HL-60 (cell line): ENCODE data around the gene PRKCD.

Experiments used
- DNase-seq, 2 experiments: peaks; one replicate each; pipeline ENCODE4 v3.0.0-alpha.2; 2010 to 2020; ENCODE audit warnings: low read depth in 1 of 2, low spot score in 1 of 2
- H3K27ac ChIP-seq: fragments of 250-450 bp; sonication (Bioruptor Pico); replicated peaks from 2 replicates; pipeline ENCODE4 v1.5.1; 2020; ENCODE audit warnings: mild to moderate bottlenecking, moderate library complexity
- H3K27me3 ChIP-seq: fragments of 250-450 bp; sonication (Bioruptor Pico); 2 replicates; pipeline ENCODE4 v1.5.1; 2021; ENCODE audit warnings: mild to moderate bottlenecking, moderate library complexity; ENCODE audit not compliant: insufficient read depth, poor library complexity, severe bottlenecking
- H3K4me3 ChIP-seq: replicated peaks from 2 replicates; pipeline ENCODE4 v1.5.1; 2011; ENCODE audit warnings: mild to moderate bottlenecking, control low read depth, low read length; ENCODE audit not compliant: insufficient read depth
- CTCF ChIP-seq: IDR thresholded peaks from one replicate; pipeline ENCODE4 v1.5.1; 2011; ENCODE audit warnings: low read length, control low read depth, inconsistent platforms; ENCODE audit not compliant: insufficient read depth
- GABPA ChIP-seq: IDR thresholded peaks from 2 replicates; pipeline ENCODE4 v1.6.1; 2012; ENCODE audit warnings: low read depth
- POLR2AphosphoS5 ChIP-seq: IDR thresholded peaks from 2 replicates; pipeline ENCODE4 v1.6.1; 2012; ENCODE audit warnings: low read depth
- REST ChIP-seq: IDR thresholded peaks from 2 replicates; pipeline ENCODE4 v1.6.1; 2012; ENCODE audit warnings: low read depth; ENCODE audit not compliant: insufficient replicate concordance
- SPI1 ChIP-seq: IDR thresholded peaks from 2 replicates; pipeline ENCODE4 v1.6.1; 2012; ENCODE audit warnings: low read depth, mild to moderate bottlenecking, borderline replicate concordance

The PRKCD gene

GRCh38 chr3:53186726-53187125 is 25.7 kb downstream of the PRKCD start:
- Histone ChIP-seq H3K4me3 (no peak overlapping the region), H3K27me3 (no peaks in the 10 kb centered on the region), H3K27ac (no peak overlapping the region)
- no peak for TF ChIP-seq SPI1
- TF ChIP-seq GABPA, result no peak
- no peak for TF ChIP-seq REST
- TF ChIP-seq CTCF, result no peak
- no peak for TF ChIP-seq POLR2AphosphoS5
- no peak for DNase-seq

- no peak for TF ChIP-seq POLR2AphosphoS5
- no peak for TF ChIP-seq REST
- no peak for TF ChIP-seq GABPA
- no peak for TF ChIP-seq CTCF
- no peak for TF ChIP-seq SPI1
- no peaks in the 10 kb centered on the region for H3K27me3 ChIP-seq
Measured at GRCh38 chr3:53187430-53187829, 26.4 kb downstream of the PRKCD start.

GRCh38 chr3:53188136-53188685 is 27.2 kb downstream of the PRKCD start:
- Histone ChIP-seq H3K27me3 (no peaks in the 10 kb centered on the region), H3K4me3 (no peak overlapping the region), H3K27ac (no peak overlapping the region)
- no peak for DNase-seq
- TF ChIP-seq POLR2AphosphoS5 (no peak), GABPA (no peak), CTCF (no peak), REST (no peak), SPI1 (no peak)

More at GRCh38 chr3:53187430-53187829, 26.4 kb downstream of the PRKCD start:
- no peak overlapping the region for H3K27ac ChIP-seq
- no peak overlapping the region for H3K4me3 ChIP-seq
- no peak for DNase-seq
